ENCODE measurements around the gene TSNAX. TPM values are rescaled to one million over a fixed set of nuclear protein-coding genes. Genes with fewer than 3 reads are reported as not detected.
"Not testable (repeated sequence)": the region's sequence is repeated elsewhere in the genome, so short reads cannot be mapped to it uniquely, and the experiment has no call there.

TSNAX gene
- 26.8 and 34.5 TPM in 2 replicates for total RNA-seq (2014; rRNA removed; shearing (Covaris generic); ENCODE audit: low replicate concordance)

- DNase-seq, result peak; percentile 93
- Histone ChIP-seq H3K27me3 (no peaks in the 10 kb centered on the region), H3K4me3 (peak within 1 kb of the TSS; percentile 87), H3K9me3 (no peaks in the 10 kb centered on the region), H3K36me3 (peaks cover 20% of the 10 kb centered on the region)
Measured at GRCh38 chr1:231528172-231529029, at the start of gene TSNAX. Gene TSNAX, plus strand, starts transcription at chr1:231528669. Its CDS starts 142 bp downstream, at chr1:231528811.

GRCh38 chr1:231478811-231479210 is 49.7 kb upstream of the TSNAX start:
- Histone ChIP-seq H3K27me3 (no peaks in the 10 kb centered on the region), H3K36me3 (no peaks in the 10 kb centered on the region), H3K9me3 (no peaks in the 10 kb centered on the region), H3K4me3 (no peak overlapping the region)
- DNase-seq, result no peak

GRCh38 chr1:231480008-231480407 is 48.5 kb upstream of the TSNAX start:
- no peaks in the 10 kb centered on the region for H3K36me3 ChIP-seq
- no peak for DNase-seq
- H3K27me3 ChIP-seq, result no peaks in the 10 kb centered on the region

GRCh38 chr1:231481289-231481688 is 47.2 kb upstream of the TSNAX start:
- H3K36me3 ChIP-seq, result no peaks in the 10 kb centered on the region
- H3K9me3 ChIP-seq, result no peaks in the 10 kb centered on the region

More at GRCh38 chr1:231480008-231480407, 48.5 kb upstream of the TSNAX start:
- no peaks in the 10 kb centered on the region for H3K9me3 ChIP-seq
- H3K4me3 ChIP-seq, result no peak overlapping the region

GRCh38 chr1:231485029-231485784 is 43.3 kb upstream of the TSNAX start:
- Histone ChIP-seq H3K9me3 (no peaks in the 10 kb centered on the region), H3K4me3 (no peak overlapping the region), H3K27me3 (no peaks in the 10 kb centered on the region), H3K36me3 (no peaks in the 10 kb centered on the region)
- DNase-seq, result no peak

More at GRCh38 chr1:231481289-231481688, 47.2 kb upstream of the TSNAX start:
- Histone ChIP-seq H3K27me3 (no peaks in the 10 kb centered on the region), H3K4me3 (no peak overlapping the region)
- no peak for DNase-seq

- peak; percentile 6 for DNase-seq
- Histone ChIP-seq H3K36me3 (no peaks in the 10 kb centered on the region), H3K9me3 (no peaks in the 10 kb centered on the region), H3K4me3 (no peak overlapping the region), H3K27me3 (no peaks in the 10 kb centered on the region)
Measured at GRCh38 chr1:231487019-231487418, 41.5 kb upstream of the TSNAX start.

GRCh38 chr1:231487910-231488309 is 40.6 kb upstream of the TSNAX start:
- Histone ChIP-seq H3K4me3 (no peak overlapping the region), H3K27me3 (no peaks in the 10 kb centered on the region), H3K36me3 (no peaks in the 10 kb centered on the region), H3K9me3 (no peaks in the 10 kb centered on the region)
- no peak for DNase-seq

GRCh38 chr1:231493421-231494185 is 34.9 kb upstream of the TSNAX start:
- peaks cover 3% of the 10 kb centered on the region; the same call in 1 of the 2 replicates for H3K9me3 ChIP-seq
- H3K27me3 ChIP-seq, result no peaks in the 10 kb centered on the region
- H3K4me3 ChIP-seq, result no peak overlapping the region
- DNase-seq, result no peak
- H3K36me3 ChIP-seq, result no peaks in the 10 kb centered on the region

GRCh38 chr1:231494439-231495110 is 33.9 kb upstream of the TSNAX start:
- no peak overlapping the region for H3K4me3 ChIP-seq
- H3K36me3 ChIP-seq, result no peaks in the 10 kb centered on the region
- DNase-seq, result no peak
- H3K9me3 ChIP-seq, result peaks cover 12% of the 10 kb centered on the region; the same call in 1 of the 2 replicates
- H3K27me3 ChIP-seq, result no peaks in the 10 kb centered on the region

- no peaks in the 10 kb centered on the region for H3K27me3 ChIP-seq
- no peak for DNase-seq
- peaks cover 13% of the 10 kb centered on the region; the same call in 1 of the 2 replicates for H3K9me3 ChIP-seq
- H3K36me3 ChIP-seq, result no peaks in the 10 kb centered on the region
- no peak overlapping the region for H3K4me3 ChIP-seq
Measured at GRCh38 chr1:231497629-231498152, 30.8 kb upstream of the TSNAX start.

- 0 out of 2 replicates have a peak, but pooled peaks cover 3% of the 10 kb centered on the region for H3K27me3 ChIP-seq
- H3K36me3 ChIP-seq, result no peaks in the 10 kb centered on the region
- no peak for DNase-seq
- no peak overlapping the region for H3K4me3 ChIP-seq
- H3K9me3 ChIP-seq, result peaks cover 13% of the 10 kb centered on the region; the same call in 1 of the 2 replicates
Measured at GRCh38 chr1:231499148-231499763, 29.2 kb upstream of the TSNAX start.

- DNase-seq, result no peak
- Histone ChIP-seq H3K27me3 (0 out of 2 replicates have a peak, but pooled peaks cover 3% of the 10 kb centered on the region), H3K36me3 (no peaks in the 10 kb centered on the region), H3K9me3 (peaks cover 13% of the 10 kb centered on the region; the same call in 1 of the 2 replicates), H3K4me3 (no peak overlapping the region)
Measured at GRCh38 chr1:231500666-231501065, 27.8 kb upstream of the TSNAX start.

- DNase-seq, H3K27me3 ChIP-seq, H3K36me3 ChIP-seq, H3K4me3 ChIP-seq: not testable (repeated sequence)
- H3K9me3 ChIP-seq, result peaks cover 11% of the 10 kb centered on the region; the same call in 1 of the 2 replicates
Measured at GRCh38 chr1:231503168-231503567, 25.3 kb upstream of the TSNAX start.

GRCh38 chr1:231507476-231508355 is 20.8 kb upstream of the TSNAX start:
- H3K9me3 ChIP-seq, result no peaks in the 10 kb centered on the region
- 0 out of 2 replicates have a peak, but pooled peaks cover 3% of the 10 kb centered on the region for H3K27me3 ChIP-seq
- H3K36me3 ChIP-seq, result no peaks in the 10 kb centered on the region
- no peak overlapping the region for H3K4me3 ChIP-seq
- no peak for DNase-seq

Measured in MG63 (cell line).